OCI-LY1 (cell line): ENCODE measurements around the gene APOD.

ENCODE experiments used
- CTCF ChIP-seq: fragments of 200-600 bp; sonication (generic), shearing (Covaris generic); IDR thresholded peaks from 2 replicates; pipeline ENCODE4 v1.5.1; 2017; ENCODE audit warnings: mild to moderate bottlenecking, antibody characterized with exemption, low read length, moderate library complexity, mixed read lengths
- EZH2 ChIP-seq: fragments of 200-600 bp; sonication (generic), shearing (Covaris generic); IDR thresholded peaks from 2 replicates; pipeline ENCODE4 v1.8.0; 2017; ENCODE audit warnings: borderline replicate concordance, mixed run types, mild to moderate bottlenecking, antibody characterized with exemption, low read length, moderate library complexity, mixed read lengths

DNA sequence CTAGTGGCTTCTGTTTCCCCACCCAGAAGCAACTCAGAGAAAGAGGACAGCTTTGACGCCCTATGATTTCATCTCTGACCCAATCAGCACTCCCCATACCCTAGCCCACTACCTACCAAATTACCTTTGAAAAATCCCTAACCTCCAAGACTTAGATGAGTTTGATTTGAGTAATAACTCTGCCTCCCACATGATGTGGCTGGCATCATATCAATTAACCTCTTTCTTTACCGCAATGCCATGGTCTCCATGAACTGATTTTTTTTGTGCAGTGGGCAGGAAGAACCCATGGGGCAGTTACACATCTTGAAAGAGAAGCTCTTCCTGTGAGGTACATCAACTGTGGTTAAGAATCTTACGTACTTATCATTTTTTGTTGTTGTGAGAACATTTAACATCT, 25.5 kb upstream of the APOD start:
- TF ChIP-seq EZH2 (no peak), CTCF (no peak)
